ENCODE data around the gene MIA3.

The MIA3 gene

GRCh38 chr1:222586842-222587241 lies 31.1 kb upstream of the MIA3 start:
- no peak for DNase-seq (ENCODE audit: low read depth in 2 of 2)
- TF ChIP-seq CTCF (IDR thresholded peaks at IDR 0.05; ENCODE audit: low read depth, low read length), result no peak
- no peak overlapping the region for H3K4me3 ChIP-seq (replicated peaks in 1 of 2; ENCODE audit: low read depth in 2 of 2, low read length in 2 of 2)

DNA sequence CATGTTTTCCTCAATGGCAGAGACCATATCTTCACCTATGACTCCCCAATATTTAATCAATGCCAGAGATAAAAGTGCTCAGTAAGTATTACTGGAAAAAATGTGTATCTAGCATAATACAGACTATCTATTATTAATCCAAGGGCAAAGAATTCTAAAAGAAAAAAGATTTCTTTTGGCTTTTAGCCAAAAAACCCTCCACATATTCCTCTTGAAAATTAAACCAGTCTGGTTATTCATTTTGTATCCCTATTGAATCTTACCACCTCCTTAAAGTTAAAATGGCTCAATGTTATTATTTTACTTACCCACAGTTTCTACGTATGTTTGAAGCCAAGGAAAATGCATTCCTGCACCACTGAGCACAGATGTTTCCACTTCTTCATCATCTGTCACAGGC lies 29.8 kb upstream of the MIA3 start:
- no peak for DNase-seq (ENCODE audit: low read depth in 2 of 2)
- no peak for TF ChIP-seq CTCF (IDR thresholded peaks at IDR 0.05; ENCODE audit: low read depth, low read length)
- H3K4me3 ChIP-seq (replicated peaks in 1 of 2; ENCODE audit: low read depth in 2 of 2, low read length in 2 of 2), result no peak overlapping the region

DNA sequence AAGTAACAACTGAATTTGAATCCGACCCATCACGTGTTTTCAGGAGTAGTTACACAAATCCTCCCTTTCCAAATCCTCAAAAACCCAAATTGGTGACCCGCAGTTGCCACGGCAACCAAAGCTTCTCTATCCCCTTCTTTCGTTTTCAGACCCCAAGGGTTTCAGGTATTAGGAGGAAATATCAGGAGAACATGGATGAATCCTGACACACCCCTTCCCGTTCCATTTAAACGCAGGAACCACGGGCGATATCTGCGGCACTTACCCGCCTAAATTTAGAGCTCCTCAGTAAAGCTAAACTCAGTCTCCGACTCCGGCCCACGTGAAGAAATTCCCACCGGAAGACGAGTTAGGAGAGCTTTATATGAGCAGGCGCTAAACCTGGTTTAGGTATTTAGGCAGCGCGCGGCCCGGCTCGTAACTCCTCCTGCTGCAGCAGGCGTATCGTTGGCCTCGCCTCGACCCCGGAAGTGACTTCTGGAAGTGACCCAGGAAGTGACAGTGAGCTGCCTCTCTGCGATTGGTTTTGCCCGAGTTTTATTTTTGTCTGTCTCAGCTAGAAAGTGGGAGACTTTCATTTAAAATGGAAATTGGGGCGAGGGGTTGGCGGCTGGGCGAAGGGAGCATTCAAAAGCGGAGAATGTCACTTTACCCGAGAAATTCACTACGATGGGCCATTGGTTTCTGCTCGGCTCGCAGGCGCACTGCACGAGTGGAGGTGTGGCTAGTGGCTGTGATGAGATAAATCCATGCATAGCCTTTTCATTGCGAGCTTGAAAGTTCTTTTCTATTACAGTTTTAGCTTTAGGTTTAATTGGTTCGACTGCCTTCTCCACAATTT lies 28.2 kb upstream of the MIA3 start, which contains the start of gene TAF1A:
Gene TAF1A (minus strand): TSS at position 472 of the 841 bp plus-strand sequence.
- no peak for TF ChIP-seq CTCF (IDR thresholded peaks at IDR 0.05; ENCODE audit: low read depth, low read length)
- DNase-seq (ENCODE audit: low read depth in 2 of 2), result peak; percentile 83 to 84
- H3K4me3 ChIP-seq (replicated peaks in 1 of 2; ENCODE audit: low read depth in 2 of 2, low read length in 2 of 2), result peak within 1 kb of the TSS; percentile 71 to 75

GRCh38 chr1:222592171-222592570 lies 25.7 kb upstream of the MIA3 start:
- no peak overlapping the region for H3K4me3 ChIP-seq (replicated peaks in 1 of 2; ENCODE audit: low read depth in 2 of 2, low read length in 2 of 2)
- peak in 1 of 2 donors; percentile 50 for DNase-seq (ENCODE audit: low read depth in 2 of 2)
- TF ChIP-seq CTCF (IDR thresholded peaks at IDR 0.05; ENCODE audit: low read depth, low read length), result no peak

GRCh38 chr1:222594789-222595188 lies 23.1 kb upstream of the MIA3 start:
- DNase-seq (ENCODE audit: low read depth in 2 of 2), result no peak
- no peak for TF ChIP-seq CTCF (IDR thresholded peaks at IDR 0.05; ENCODE audit: low read depth, low read length)

GRCh38 chr1:222596696-222597095 lies 21.2 kb upstream of the MIA3 start:
- no peak overlapping the region for H3K4me3 ChIP-seq (replicated peaks in 1 of 2; ENCODE audit: low read depth in 2 of 2, low read length in 2 of 2)
- DNase-seq (ENCODE audit: low read depth in 2 of 2), result no peak
- no peak for TF ChIP-seq CTCF (IDR thresholded peaks at IDR 0.05; ENCODE audit: low read depth, low read length)

More at GRCh38 chr1:222594789-222595188, 23.1 kb upstream of the MIA3 start:
- H3K4me3 ChIP-seq (replicated peaks in 1 of 2; ENCODE audit: low read depth in 2 of 2, low read length in 2 of 2), result no peak overlapping the region
